Eye (tissue), 1 donor: Measurements from ENCODE around the gene IRF7.

ENCODE experiments used
- DNase-seq: peaks from one replicate; pipeline ENCODE4 v3.0.0-alpha.2; 2015

Gene IRF7

GRCh38 chr11:607971-608659, 7.6 kb downstream of the IRF7 start:
- no peak for DNase-seq

- DNase-seq = no peak
Measured at GRCh38 chr11:607020-607780, 8.6 kb downstream of the IRF7 start.

GRCh38 chr11:606245-606644, 9.5 kb downstream of the IRF7 start:
- no peak for DNase-seq

- DNase-seq = no peak
Measured at GRCh38 chr11:605286-606129, 10.2 kb downstream of the IRF7 start.

GRCh38 chr11:603154-603553, 12.6 kb downstream of the IRF7 start:
- no peak for DNase-seq

- no peak for DNase-seq
Measured at GRCh38 chr11:601573-602245, 14.0 kb downstream of the IRF7 start.

- DNase-seq = no peak
Measured at GRCh38 chr11:598005-598680, 17.6 kb downstream of the IRF7 start.

- DNase-seq = no peak
Measured at GRCh38 chr11:597166-597725, 18.5 kb downstream of the IRF7 start.

GRCh38 chr11:596374-596773, 19.4 kb downstream of the IRF7 start:
- DNase-seq = no peak

GRCh38 chr11:595400-595799, 20.4 kb downstream of the IRF7 start:
- DNase-seq = no peak

GRCh38 chr11:593347-593746, 22.4 kb downstream of the IRF7 start:
- DNase-seq = no peak

GRCh38 chr11:592918-593317, 22.8 kb downstream of the IRF7 start:
- DNase-seq = no peak

GRCh38 chr11:592501-592900, 23.2 kb downstream of the IRF7 start:
- no peak for DNase-seq

- no peak for DNase-seq
Measured at GRCh38 chr11:590997-591396, 24.8 kb downstream of the IRF7 start.

- DNase-seq = no peak
Measured at GRCh38 chr11:589798-590197, 26.0 kb downstream of the IRF7 start.

- DNase-seq = no peak
Measured at GRCh38 chr11:587978-588380, 27.8 kb downstream of the IRF7 start.

- DNase-seq = no peak
Measured at GRCh38 chr11:587546-587945, 28.2 kb downstream of the IRF7 start.

- DNase-seq = no peak
Measured at GRCh38 chr11:586376-587316, 29.1 kb downstream of the IRF7 start.

- no peak for DNase-seq
Measured at GRCh38 chr11:584287-584686, 31.5 kb downstream of the IRF7 start.

- DNase-seq = no peak
Measured at GRCh38 chr11:581752-582151, 34.0 kb downstream of the IRF7 start.

- DNase-seq = no peak
Measured at GRCh38 chr11:581342-581741, 34.4 kb downstream of the IRF7 start.
